ENCODE data around the gene UNC13A. TPM values are rescaled to one million over a fixed set of nuclear protein-coding genes. Genes with fewer than 3 reads are reported as not detected.

UNC13A gene
- total RNA-seq, 1 experiment from 2014 or later = 5.8 TPM

GRCh38 chr19:17581211-17581874 lies 106.8 kb downstream of the UNC13A start:
- H3K27ac ChIP-seq (ENCODE audit: low read depth, low read length, poor library complexity, severe bottlenecking) = no peak overlapping the region
- no peaks in the 10 kb centered on the region for H3K4me1 ChIP-seq (ENCODE audit: insufficient read depth, low read length, poor library complexity, severe bottlenecking)
- no peak for DNase-seq (ENCODE audit: low spot score)
- POLR2A ChIA-PET (ENCODE audit: low non-redundant PET) = no interaction called here
- intact Hi-C loops (cut with micrococcal nuclease; ENCODE audit: unreplicated experiment) = no loop called here
- H3K36me3 ChIP-seq (ENCODE audit: insufficient read depth, low read length, poor library complexity, severe bottlenecking) = peaks cover 46% of the 10 kb centered on the region
- no peaks in the 10 kb centered on the region for H3K27me3 ChIP-seq (replicated peaks; ENCODE audit: insufficient read depth, low read depth, low read length, poor library complexity)
- H3K9me3 ChIP-seq (ENCODE audit: low read depth, low read length, poor library complexity, severe bottlenecking) = no peaks in the 10 kb centered on the region
- CTCF ChIA-PET = no interaction called here
- no peak for TF ChIP-seq CTCF (conservative IDR thresholded peaks at IDR 0.05; ENCODE audit: low read depth, low read length)
- TF ChIP-seq EZH2 (IDR thresholded peaks at IDR 0.05; ENCODE audit: borderline replicate concordance, low read depth, low read length, poor library complexity, severe bottlenecking) = no peak
- no peak overlapping the region for H3K4me3 ChIP-seq (ENCODE audit: low read depth, low read length, poor library complexity, severe bottlenecking)
- no TSS peak for BruUV-seq (replicated peaks)

- intact Hi-C loops (cut with micrococcal nuclease; ENCODE audit: unreplicated experiment) = no loop called here
- H3K27ac ChIP-seq (ENCODE audit: low read depth, low read length, poor library complexity, severe bottlenecking) = no peak overlapping the region
- peaks cover 54% of the 10 kb centered on the region for H3K36me3 ChIP-seq (ENCODE audit: insufficient read depth, low read length, poor library complexity, severe bottlenecking)
- no peak for TF ChIP-seq EZH2 (IDR thresholded peaks at IDR 0.05; ENCODE audit: borderline replicate concordance, low read depth, low read length, poor library complexity, severe bottlenecking)
- TF ChIP-seq CTCF (conservative IDR thresholded peaks at IDR 0.05; ENCODE audit: low read depth, low read length) = no peak
- no peak overlapping the region for H3K4me3 ChIP-seq (ENCODE audit: low read depth, low read length, poor library complexity, severe bottlenecking)
- POLR2A ChIA-PET (ENCODE audit: low non-redundant PET) = no interaction called here
- H3K27me3 ChIP-seq (replicated peaks; ENCODE audit: insufficient read depth, low read depth, low read length, poor library complexity) = no peaks in the 10 kb centered on the region
- H3K4me1 ChIP-seq (ENCODE audit: insufficient read depth, low read length, poor library complexity, severe bottlenecking) = no peaks in the 10 kb centered on the region
- H3K9me3 ChIP-seq (ENCODE audit: low read depth, low read length, poor library complexity, severe bottlenecking) = no peaks in the 10 kb centered on the region
- no peak for DNase-seq (ENCODE audit: low spot score)
- BruUV-seq (replicated peaks) = no TSS peak
- CTCF ChIA-PET = no interaction called here
These were observed 107.5 kb downstream of the UNC13A start for GRCh38 chr19:17580470-17581144.

- Histone ChIP-seq H3K9me3 (ENCODE audit: low read depth, low read length, poor library complexity, severe bottlenecking) (no peaks in the 10 kb centered on the region), H3K36me3 (ENCODE audit: insufficient read depth, low read length, poor library complexity, severe bottlenecking) (peaks cover 55% of the 10 kb centered on the region), H3K4me3 (ENCODE audit: low read depth, low read length, poor library complexity, severe bottlenecking) (no peak overlapping the region), H3K27me3 (replicated peaks; ENCODE audit: insufficient read depth, low read depth, low read length, poor library complexity) (no peaks in the 10 kb centered on the region), H3K27ac (ENCODE audit: low read depth, low read length, poor library complexity, severe bottlenecking) (no peak overlapping the region), H3K4me1 (ENCODE audit: insufficient read depth, low read length, poor library complexity, severe bottlenecking) (no peaks in the 10 kb centered on the region)
- intact Hi-C loops (cut with micrococcal nuclease; ENCODE audit: unreplicated experiment) = no loop called here
- BruUV-seq (replicated peaks) = no TSS peak
- ChIA-PET POLR2A (ENCODE audit: low non-redundant PET) (no interaction called here), CTCF (no interaction called here)
- DNase-seq (ENCODE audit: low spot score) = peak; percentile 50
- TF ChIP-seq CTCF (conservative IDR thresholded peaks at IDR 0.05; ENCODE audit: low read depth, low read length) (no peak), EZH2 (IDR thresholded peaks at IDR 0.05; ENCODE audit: borderline replicate concordance, low read depth, low read length, poor library complexity, severe bottlenecking) (no peak)
These were observed 108.4 kb downstream of the UNC13A start for GRCh38 chr19:17579661-17580244.
